Cerebellar nuclear complex (tissue), 1 donor: Measurements from ENCODE around the gene WIPF3.
"Not testable (repeated sequence)": the region's sequence is repeated elsewhere in the genome, so short reads cannot be mapped to it uniquely, and the experiment has no call there.

Experiments
- DNase-seq, 2 experiments: peaks; one replicate each; lab custom pipeline; 2025; lab: John Stamatoyannopoulos, UW

The WIPF3 gene

GRCh38 chr7:29878081-29878688, 71.9 kb downstream of the WIPF3 start:
- peak in 1 of 2 experiments; percentile 44 for DNase-seq

GRCh38 chr7:29879609-29880008, 73.3 kb downstream of the WIPF3 start:
- DNase-seq, result no peak

GRCh38 chr7:29881724-29882123, 75.4 kb downstream of the WIPF3 start:
- DNase-seq, result no peak

GRCh38 chr7:29882481-29882880, 76.2 kb downstream of the WIPF3 start:
- no peak for DNase-seq

GRCh38 chr7:29883462-29884398, 77.4 kb downstream of the WIPF3 start:
- DNase-seq, result peak; percentile 46 to 70

GRCh38 chr7:29884399-29885272, 78.3 kb downstream of the WIPF3 start:
- DNase-seq, result no peak

DNA sequence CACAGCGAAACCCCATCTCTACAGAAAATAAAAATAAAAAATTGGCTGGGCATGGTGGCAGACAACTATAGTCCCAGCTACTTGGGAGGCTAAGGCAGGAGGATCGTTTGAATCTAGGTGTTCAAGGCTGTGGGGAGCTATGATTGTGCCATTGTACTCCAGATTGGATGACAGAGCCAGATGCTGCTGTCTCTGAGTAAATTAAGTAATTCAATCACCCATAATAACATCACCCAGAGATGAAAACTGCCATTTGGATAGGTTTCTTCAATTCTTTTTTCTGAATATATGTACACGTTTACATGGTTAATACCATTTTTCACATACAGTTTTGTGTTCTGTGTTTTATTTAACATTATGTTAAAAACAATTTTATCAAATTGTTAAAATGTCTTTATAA, 79.3 kb downstream of the WIPF3 start:
- DNase-seq, result no peak

GRCh38 chr7:29886827-29887226, 80.5 kb downstream of the WIPF3 start:
- no peak for DNase-seq

DNA sequence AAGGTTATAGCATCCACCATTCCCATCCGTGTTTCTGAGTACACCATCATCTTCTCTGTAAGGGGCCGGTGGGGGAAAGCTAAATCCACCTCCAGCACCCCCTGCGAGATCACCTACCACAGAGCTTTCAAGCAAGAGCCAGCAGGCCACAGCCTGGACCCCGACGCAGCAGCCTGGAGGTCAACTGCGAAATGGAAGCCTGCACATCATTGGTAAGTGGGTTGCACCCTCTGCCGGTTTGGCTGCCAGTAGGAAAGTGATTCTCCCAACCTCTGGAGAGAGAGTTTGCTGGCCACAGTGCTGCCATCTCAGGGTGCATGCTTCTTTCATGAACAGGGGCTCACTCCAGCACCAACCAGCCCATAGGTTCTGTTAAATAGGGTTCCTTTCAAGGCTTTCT, 81.7 kb downstream of the WIPF3 start:
- no peak for DNase-seq

DNA sequence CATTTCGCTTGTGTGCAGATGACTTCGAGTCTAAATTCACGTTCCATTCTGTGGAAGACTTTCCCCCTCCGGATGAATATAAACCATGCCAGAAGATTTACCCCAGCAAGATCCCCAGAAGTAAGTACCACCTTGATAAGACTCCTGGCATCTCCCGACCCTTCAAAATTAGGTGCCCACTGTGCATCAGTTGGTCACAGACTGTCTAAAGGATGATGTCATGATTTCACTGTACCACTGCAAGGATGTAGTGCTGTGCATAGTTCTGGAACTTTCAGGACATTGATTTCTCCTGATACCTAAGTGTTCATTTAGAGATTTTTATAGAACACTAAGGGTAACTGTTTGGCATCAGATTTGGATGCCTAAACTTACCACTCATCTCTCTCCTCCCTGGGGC, 83.0 kb downstream of the WIPF3 start:
- no peak for DNase-seq

GRCh38 chr7:29890251-29890650, 83.9 kb downstream of the WIPF3 start:
- no peak for DNase-seq

GRCh38 chr7:29890786-29891185, 84.5 kb downstream of the WIPF3 start:
- not testable (repeated sequence) for DNase-seq

DNA sequence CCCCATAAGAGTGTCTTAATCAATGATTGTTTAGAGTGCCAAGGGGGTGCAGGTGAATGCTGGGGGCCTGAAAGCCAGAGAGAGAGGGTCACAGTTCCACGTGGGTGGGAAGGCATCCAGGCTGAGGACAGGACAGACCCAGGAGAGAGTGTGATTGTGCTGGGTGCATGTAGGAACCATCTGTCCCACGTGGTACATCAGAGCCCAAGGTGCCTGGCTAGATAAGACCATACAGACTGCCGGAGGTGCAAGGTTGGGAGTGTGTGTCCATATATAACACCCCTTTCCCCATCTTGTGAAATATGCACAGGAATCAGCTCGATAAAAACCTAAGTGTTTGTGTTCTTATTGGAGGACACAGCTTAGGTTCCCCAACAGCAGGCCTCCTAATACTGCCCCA, 85.5 kb downstream of the WIPF3 start:
- no peak for DNase-seq

DNA sequence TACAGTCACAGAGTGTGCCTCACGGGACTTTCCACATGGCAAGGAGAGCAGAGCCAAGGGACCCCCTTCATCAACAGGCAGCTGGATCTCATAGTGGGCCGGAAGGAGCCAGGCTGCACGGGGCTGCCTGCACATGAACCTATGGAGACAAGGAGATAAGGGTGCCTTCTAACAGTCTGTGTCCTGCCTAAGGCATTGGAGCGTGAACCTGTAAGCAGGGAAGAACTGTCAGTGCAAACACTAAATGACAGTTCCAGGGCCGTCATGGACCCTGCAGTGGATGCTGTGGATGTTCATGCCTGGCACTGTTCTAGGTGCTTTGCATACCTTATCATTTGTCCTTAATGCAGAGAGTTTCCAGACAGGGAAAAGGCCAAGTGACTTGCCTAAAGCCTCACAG, 85.9 kb downstream of the WIPF3 start:
- DNase-seq, result no peak

DNA sequence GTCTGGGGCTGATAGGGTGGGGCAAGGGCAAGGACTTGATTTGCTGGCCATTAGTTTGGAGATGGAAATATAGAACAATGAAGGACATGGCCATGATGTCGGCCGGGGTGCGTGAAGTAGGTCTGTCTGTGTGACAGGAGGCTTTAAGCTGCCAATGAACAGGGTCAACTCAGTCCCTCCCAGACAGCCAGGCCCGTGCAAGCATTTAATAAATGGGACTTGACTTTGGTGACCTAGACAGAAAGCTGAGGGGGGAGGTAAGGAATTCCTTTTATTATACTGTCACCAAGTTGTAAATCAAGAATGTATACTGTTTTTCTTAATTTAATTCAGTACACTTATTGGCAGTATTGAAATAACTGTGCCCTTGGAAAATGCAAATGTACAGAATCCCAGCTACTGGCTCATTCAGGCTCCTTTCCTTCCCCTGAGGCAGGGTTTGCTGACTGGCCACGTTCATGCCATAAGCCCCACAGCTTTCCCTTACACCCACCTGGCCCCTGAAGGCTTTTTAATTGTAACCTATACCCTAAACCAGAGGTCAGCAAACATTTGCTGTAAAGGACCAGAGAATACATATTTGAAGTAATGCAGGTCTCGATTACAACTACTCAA, 87.2 kb downstream of the WIPF3 start:
- DNase-seq, result no peak

- DNase-seq, result no peak
These were observed 87.9 kb downstream of the WIPF3 start for GRCh38 chr7:29894256-29894655.

GRCh38 chr7:29895559-29895958, 89.3 kb downstream of the WIPF3 start:
- no peak for DNase-seq

DNA sequence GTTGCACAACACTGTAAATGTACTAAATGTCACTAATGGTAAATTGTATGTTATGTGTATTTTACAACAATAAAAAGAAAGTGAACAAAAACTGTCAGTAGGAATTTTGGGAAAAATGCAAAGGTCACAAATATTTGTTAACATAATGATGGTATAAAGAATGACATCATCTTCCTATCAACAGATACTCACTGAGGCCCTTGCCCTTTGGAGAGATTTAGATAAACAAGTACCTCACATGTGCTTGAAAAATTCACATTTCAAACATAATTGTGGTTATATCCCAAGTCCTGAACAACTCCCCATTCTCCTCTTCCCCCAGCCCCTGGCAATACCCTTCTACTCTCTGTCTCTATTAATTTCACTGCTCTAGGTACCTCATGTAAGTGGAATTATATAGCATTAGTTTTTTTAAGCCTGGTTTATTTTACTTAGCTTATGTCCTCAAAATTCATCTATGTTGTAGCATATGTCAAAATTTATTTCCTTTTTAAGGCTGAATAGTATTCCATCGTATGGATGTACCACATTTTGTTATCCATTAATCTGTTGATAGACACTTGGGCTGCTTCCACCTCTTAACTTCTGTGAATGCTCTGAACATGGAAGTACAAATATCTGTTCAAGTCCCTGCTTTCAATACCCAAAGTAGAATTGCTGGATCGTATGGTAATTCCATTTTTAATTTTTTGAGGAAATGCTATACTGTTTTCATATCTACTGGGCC, 90.5 kb downstream of the WIPF3 start:
- no peak for DNase-seq

DNA sequence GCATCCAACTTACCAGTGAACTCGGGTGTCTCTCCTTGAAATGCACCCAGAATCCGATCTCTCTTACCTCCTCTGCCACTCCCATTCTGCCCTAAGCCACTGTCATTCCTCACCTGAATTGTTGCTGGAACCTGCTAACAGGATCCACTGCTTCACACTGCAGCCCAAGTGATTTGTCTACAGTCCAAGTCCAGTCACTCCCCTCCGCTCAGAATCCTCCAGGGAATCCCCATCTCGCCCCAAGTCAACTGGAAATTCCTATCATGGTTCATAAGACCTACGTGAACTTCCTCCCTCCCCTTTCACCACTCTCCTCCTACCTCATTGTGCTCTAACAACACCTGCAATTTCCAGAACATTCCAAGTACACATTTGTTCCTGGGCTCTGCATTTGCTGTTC, 92.0 kb downstream of the WIPF3 start:
- no peak for DNase-seq

DNA sequence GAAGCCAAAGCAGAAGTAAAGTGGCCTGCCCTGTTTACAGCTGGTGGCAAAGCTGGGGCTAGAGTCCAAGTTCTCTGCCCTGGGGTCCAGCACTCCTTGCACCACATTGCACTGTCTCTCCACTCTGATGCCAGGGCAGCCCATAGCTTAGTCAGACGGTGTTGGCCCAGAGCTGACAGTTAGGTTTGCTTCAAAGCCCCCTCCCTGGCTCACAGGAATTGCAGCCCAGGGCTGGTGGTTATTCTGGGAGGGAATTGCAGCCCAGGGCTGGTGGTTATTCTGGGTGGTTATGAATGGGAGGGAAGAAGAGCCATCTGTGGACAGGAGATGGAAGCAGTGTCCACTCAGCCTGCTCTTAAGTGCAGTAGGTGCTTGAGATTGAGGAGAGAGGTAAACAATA, 94.4 kb downstream of the WIPF3 start:
- no peak for DNase-seq
